ENCODE data around the gene TUBB2A. TPM values are rescaled to one million over a fixed set of nuclear protein-coding genes. Genes with fewer than 3 reads are reported as not detected.

TUBB2A gene
- 18.3 TPM for total RNA-seq
- long read RNA-seq, transcript TUBB2A-201 (4 exons, 1,595 nt): major isoform, 12 of 22 reads
- long read RNA-seq, partial matches to known transcripts: 1 of 22 reads
- long read RNA-seq, other reads (novel, unspliced or antisense): 9 of 22 reads

- ATAC-seq (peak; percentile 94 to 95), DNase-seq (peak; percentile 86)
- Histone ChIP-seq H3K4me1 (no peaks in the 10 kb centered on the region), H3K27ac (peak within 1 kb of the TSS; percentile 96), H3K36me3 (peaks cover 16% of the 10 kb centered on the region), H3K9me3 (no peaks in the 10 kb centered on the region), H3K27me3 (ENCODE audit: low read depth) (no peaks in the 10 kb centered on the region), H3K4me3 (peak within 1 kb of the TSS; percentile 75)
- TF ChIP-seq CTCF (IDR thresholded peaks at IDR 0.05): peak; percentile 63
- intact Hi-C loops (cut with DNase I): no loop called here
Observed at GRCh38 chr6:3157131-3157933, at the start of gene TUBB2A. Gene TUBB2A (minus strand): TSS chr6:3157544. CDS start chr6:3157463, 81 bp downstream.

DNA sequence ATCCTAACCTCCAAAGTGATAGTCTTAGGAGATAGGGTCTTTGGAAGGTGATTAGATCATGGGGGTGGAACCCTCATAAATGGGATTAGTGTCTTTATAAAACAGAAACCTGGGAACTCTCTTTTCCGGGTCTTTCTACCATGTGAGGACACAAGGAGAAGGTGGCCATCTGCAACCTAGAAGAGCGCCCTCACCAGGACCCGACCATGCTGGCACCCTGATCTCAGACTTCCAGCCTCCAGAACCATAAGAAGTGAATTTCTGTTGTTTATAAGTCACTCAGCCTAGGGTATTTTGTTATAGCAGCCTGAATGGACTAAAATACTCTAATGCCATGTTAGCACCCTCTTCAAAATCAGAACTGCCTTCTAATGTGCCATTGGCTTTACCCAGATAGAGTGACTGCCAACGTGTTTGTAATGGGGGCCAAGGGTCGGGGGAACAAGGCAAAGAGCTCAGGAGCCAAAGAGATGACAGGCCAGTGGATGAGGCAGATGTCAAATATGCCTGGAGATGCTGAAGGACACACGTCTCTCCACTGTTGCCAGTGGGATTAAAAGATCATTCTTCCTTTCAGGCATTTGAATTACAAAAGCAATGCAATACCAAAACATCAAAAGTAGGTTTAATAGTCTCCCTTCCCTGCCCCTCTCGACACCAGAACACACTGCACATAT, 49.1 kb upstream of the TUBB2A start:
- ATAC-seq (no peak), DNase-seq (no peak)
- no peaks in the 10 kb centered on the region for H3K27me3 ChIP-seq (ENCODE audit: low read depth)
- peaks cover 4% of the 10 kb centered on the region for H3K4me1 ChIP-seq
- intact Hi-C loops (cut with DNase I): no loop called here
- no peaks in the 10 kb centered on the region for H3K9me3 ChIP-seq
- H3K27ac ChIP-seq: no peak overlapping the region
- no peak overlapping the region for H3K4me3 ChIP-seq
- no peak for TF ChIP-seq CTCF (IDR thresholded peaks at IDR 0.05)
- no peaks in the 10 kb centered on the region for H3K36me3 ChIP-seq

DNA sequence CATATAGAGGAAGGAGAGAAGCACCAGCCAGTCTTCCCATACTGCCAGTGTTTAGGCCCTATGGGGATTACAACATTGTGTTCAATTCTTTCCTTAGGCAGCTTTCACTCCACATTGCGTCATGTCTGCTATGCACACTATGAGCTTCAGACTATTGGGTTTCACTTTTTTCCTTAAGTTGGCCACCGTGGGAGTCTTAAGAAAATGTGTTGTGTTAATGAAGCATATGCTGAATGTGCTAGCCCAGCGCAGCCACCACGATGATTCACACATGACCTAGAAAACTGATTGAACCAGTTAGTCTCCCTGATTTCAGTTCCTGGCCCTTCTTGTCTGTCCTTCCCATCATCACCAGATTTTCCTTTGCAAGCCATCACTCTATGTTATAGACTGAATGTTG, 48.6 kb upstream of the TUBB2A start:
- no peak for ATAC-seq
- intact Hi-C loops (cut with DNase I): no loop called here

DNA sequence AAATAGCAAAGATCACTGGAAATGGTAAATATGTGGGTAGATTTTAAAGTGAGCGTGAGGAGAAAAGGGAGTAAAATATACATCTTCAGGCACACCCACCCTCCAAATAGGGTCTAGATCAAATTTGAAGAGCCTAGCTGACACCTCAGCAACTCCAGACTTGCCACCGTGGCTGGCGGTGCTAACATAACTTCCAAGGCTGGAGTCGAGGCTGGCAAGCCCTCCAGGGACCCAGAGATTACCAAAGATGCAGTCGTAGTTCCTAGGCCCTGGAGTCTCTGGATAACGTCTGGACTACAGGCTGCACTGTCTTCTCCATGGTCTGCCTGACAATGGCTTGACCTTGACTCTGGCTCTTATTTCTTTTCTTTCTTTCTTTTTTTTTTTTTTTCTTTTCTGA, 47.6 kb upstream of the TUBB2A start:
- H3K4me1 ChIP-seq: peaks cover 4% of the 10 kb centered on the region
- intact Hi-C loops (cut with DNase I): no loop called here
- no peaks in the 10 kb centered on the region for H3K27me3 ChIP-seq (ENCODE audit: low read depth)
- TF ChIP-seq CTCF (IDR thresholded peaks at IDR 0.05): no peak
- ATAC-seq (no peak), DNase-seq (no peak)
- no peaks in the 10 kb centered on the region for H3K36me3 ChIP-seq
- no peak overlapping the region for H3K4me3 ChIP-seq
- no peaks in the 10 kb centered on the region for H3K9me3 ChIP-seq
- no peak overlapping the region for H3K27ac ChIP-seq

More for the DNA sequence above, 48.6 kb upstream of the TUBB2A start:
- Histone ChIP-seq H3K4me3 (no peak overlapping the region), H3K4me1 (peaks cover 4% of the 10 kb centered on the region), H3K27me3 (ENCODE audit: low read depth) (no peaks in the 10 kb centered on the region), H3K9me3 (no peaks in the 10 kb centered on the region), H3K27ac (no peak overlapping the region), H3K36me3 (no peaks in the 10 kb centered on the region)
- TF ChIP-seq CTCF (IDR thresholded peaks at IDR 0.05): no peak
- no peak for DNase-seq

DNA sequence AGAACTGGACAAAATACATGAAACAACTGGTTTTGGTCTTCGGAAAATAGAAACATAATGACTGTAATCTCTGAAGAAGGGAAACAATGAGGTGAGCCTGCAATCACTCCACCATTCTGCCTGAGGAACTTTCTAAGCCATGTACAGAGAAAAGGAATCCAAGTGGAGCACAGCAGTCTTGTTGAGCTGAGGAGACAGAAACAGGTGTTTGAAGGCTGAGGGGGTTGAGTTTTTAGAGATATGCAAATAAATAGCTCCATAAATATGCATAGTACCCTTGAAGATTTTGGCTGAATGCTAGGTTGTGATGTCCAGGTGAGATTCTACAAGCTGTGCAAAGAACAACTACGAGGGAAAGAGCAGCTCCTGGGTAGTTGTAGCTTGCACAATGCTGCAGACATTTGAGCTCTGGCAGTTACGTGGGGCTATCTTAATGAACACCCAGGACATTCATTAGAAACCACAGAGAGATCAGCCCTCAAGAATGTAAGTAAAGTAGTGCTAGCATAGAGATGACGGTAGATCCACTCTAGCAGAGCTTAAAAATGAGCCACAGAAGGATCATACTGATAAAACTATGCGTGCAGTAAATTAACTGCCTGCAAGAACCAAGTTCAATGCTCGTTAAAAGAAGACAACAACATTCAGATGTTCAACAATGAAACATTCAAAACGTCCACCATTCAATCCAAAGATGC, 45.8 kb upstream of the TUBB2A start:
- ATAC-seq (no peak), DNase-seq (no peak)
- no peak overlapping the region for H3K4me3 ChIP-seq
- H3K36me3 ChIP-seq: no peaks in the 10 kb centered on the region
- no peaks in the 10 kb centered on the region for H3K27me3 ChIP-seq (ENCODE audit: low read depth)
- TF ChIP-seq CTCF (IDR thresholded peaks at IDR 0.05): no peak
- H3K27ac ChIP-seq: no peak overlapping the region
- intact Hi-C loops (cut with DNase I): no loop called here
- H3K9me3 ChIP-seq: no peaks in the 10 kb centered on the region
- no peaks in the 10 kb centered on the region for H3K4me1 ChIP-seq
